Measurements from ENCODE around the gene SLC22A23.

GRCh38 chr6:3296078-3296477 is 160.8 kb downstream of the SLC22A23 start:
- TF ChIP-seq CTCF (IDR thresholded peaks at IDR 0.05; ENCODE audit: insufficient read depth, low read depth, low read length) (no peak), EZH2 (IDR thresholded peaks at IDR 0.05; ENCODE audit: insufficient read depth, low read length) (no peak)
